ENCODE results near the gene RNF183. TPM values are rescaled to one million over a fixed set of nuclear protein-coding genes. Genes with fewer than 3 reads are reported as not detected.

RNF183 gene
- total RNA-seq, 1 experiment from 2014 or later: not detected

- in situ Hi-C loops (cut with HindIII; ENCODE audit: low pct_unique_long_range_greater_than_20kb, low sequenced_read_pairs) (no loop called here), intact Hi-C loops (cut with micrococcal nuclease; ENCODE audit: unreplicated experiment) (no loop called here)
- Histone ChIP-seq H3K4me1 (ENCODE audit: control insufficient read depth, insufficient read depth, low read length) (peaks cover 6% of the 10 kb centered on the region), H3K36me3 (ENCODE audit: control insufficient read depth, insufficient read depth, low read length) (peaks cover 27% of the 10 kb centered on the region), H3K9me3 (ENCODE audit: control insufficient read depth, insufficient read depth, low read depth, low read length) (no peaks in the 10 kb centered on the region), H3K4me3 (ENCODE audit: low read depth in 2 of 2, low read length in 2 of 2) (peak overlapping the region; percentile 93 to 99), H3K27me3 (ENCODE audit: control insufficient read depth, insufficient read depth, low read length) (no peaks in the 10 kb centered on the region), H3K27ac (ENCODE audit: low read length) (peak overlapping the region; percentile 96)
- ChIA-PET CTCF (interaction anchor here (0.6 to 0.8 kb wide), 5 partner anchors 22 to 1329 kb away, joined by 3 to 4 read pairs (median 3); no protein-coding TSS in a partner anchor), POLR2A (interaction anchor here (0.6 kb wide), 1 partner anchor 22 kb away, joined by 4 read pairs; no protein-coding TSS in a partner anchor)
- ATAC-seq (peak; percentile 32), DNase-seq (ENCODE audit: low read depth, low spot score) (peak; percentile 38)
- TF ChIP-seq, protein P1, sequence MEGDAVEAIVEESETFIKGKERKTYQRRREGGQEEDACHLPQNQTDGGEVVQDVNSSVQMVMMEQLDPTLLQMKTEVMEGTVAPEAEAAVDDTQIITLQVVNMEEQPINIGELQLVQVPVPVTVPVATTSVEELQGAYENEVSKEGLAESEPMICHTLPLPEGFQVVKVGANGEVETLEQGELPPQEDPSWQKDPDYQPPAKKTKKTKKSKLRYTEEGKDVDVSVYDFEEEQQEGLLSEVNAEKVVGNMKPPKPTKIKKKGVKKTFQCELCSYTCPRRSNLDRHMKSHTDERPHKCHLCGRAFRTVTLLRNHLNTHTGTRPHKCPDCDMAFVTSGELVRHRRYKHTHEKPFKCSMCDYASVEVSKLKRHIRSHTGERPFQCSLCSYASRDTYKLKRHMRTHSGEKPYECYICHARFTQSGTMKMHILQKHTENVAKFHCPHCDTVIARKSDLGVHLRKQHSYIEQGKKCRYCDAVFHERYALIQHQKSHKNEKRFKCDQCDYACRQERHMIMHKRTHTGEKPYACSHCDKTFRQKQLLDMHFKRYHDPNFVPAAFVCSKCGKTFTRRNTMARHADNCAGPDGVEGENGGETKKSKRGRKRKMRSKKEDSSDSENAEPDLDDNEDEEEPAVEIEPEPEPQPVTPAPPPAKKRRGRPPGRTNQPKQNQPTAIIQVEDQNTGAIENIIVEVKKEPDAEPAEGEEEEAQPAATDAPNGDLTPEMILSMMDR (IDR thresholded peaks at IDR 0.05): peak; percentile 67; the same call in 1 of the 2 replicates
- TF ChIP-seq TCF7L2 (IDR thresholded peaks at IDR 0.05; ENCODE audit: low read depth, low read length): no peak
- TF ChIP-seq SIN3A (IDR thresholded peaks at IDR 0.05; ENCODE audit: borderline replicate concordance, insufficient read depth, low read depth, low read length): no peak
- BruUV-seq (replicated peaks): no TSS peak
Observed at GRCh38 chr9:113274474-113275156, 28.6 kb downstream of the RNF183 start.

- Histone ChIP-seq H3K27ac (ENCODE audit: low read length) (no peak overlapping the region), H3K9me3 (ENCODE audit: control insufficient read depth, insufficient read depth, low read depth, low read length) (no peaks in the 10 kb centered on the region), H3K36me3 (ENCODE audit: control insufficient read depth, insufficient read depth, low read length) (peaks cover 8% of the 10 kb centered on the region; the same call in 1 of the 2 replicates), H3K4me3 (ENCODE audit: low read depth in 2 of 2, low read length in 2 of 2) (no peak overlapping the region), H3K4me1 (ENCODE audit: control insufficient read depth, insufficient read depth, low read length) (no peaks in the 10 kb centered on the region), H3K27me3 (ENCODE audit: control insufficient read depth, insufficient read depth, low read length) (no peaks in the 10 kb centered on the region)
- ChIA-PET POLR2A (interaction anchor here (0.6 kb wide), 1 partner anchor 107 kb away, joined by 4 read pairs; no protein-coding TSS in a partner anchor), CTCF (interaction anchor here (0.5 to 0.6 kb wide), 2 partner anchors 108 to 211 kb away, joined by 4 to 15 read pairs; no protein-coding TSS in a partner anchor)
- no peak for DNase-seq (ENCODE audit: low read depth, low spot score)
- in situ Hi-C loops (cut with HindIII; ENCODE audit: low pct_unique_long_range_greater_than_20kb, low sequenced_read_pairs): no loop called here
- TF ChIP-seq, protein P1 (IDR thresholded peaks at IDR 0.05): no peak
- TF ChIP-seq POLR2AphosphoS5 (IDR thresholded peaks at IDR 0.05; ENCODE audit: low read depth, low read length) (no peak), TCF7L2 (IDR thresholded peaks at IDR 0.05; ENCODE audit: low read depth, low read length) (no peak), REST (IDR thresholded peaks at IDR 0.05; ENCODE audit: insufficient read depth in 1 of 2, low read depth in 2 of 2, low read length in 1 of 2) (no peak), SIN3A (IDR thresholded peaks at IDR 0.05; ENCODE audit: borderline replicate concordance, insufficient read depth, low read depth, low read length) (no peak)
- intact Hi-C loops (cut with micrococcal nuclease; ENCODE audit: unreplicated experiment): no loop called here
- no peak for ATAC-seq
- no TSS peak for BruUV-seq (replicated peaks)
Observed at GRCh38 chr9:113269871-113270270, 33.3 kb downstream of the RNF183 start.
